Effector memory CD4-positive, alpha-beta T cell (primary cell): ENCODE results near the gene TSHZ3.

Source experiments
- DNase-seq, 3 donors: peaks; one replicate each; pipeline ENCODE4 v3.0.0-alpha.2; 2020
- H3K27ac ChIP-seq: 2 replicates; pipeline ENCODE4 v1.7.0; 2013; ENCODE audit warnings: mild to moderate bottlenecking, low read length, moderate library complexity; ENCODE audit not compliant: insufficient read depth, poor library complexity, severe bottlenecking
- H3K27me3 ChIP-seq: replicated peaks from 2 replicates; pipeline ENCODE4 v1.7.0; 2013; ENCODE audit warnings: mild to moderate bottlenecking, low read length; ENCODE audit not compliant: insufficient read depth, control insufficient read depth, poor library complexity, severe bottlenecking
- H3K36me3 ChIP-seq: 2 replicates; pipeline ENCODE4 v1.7.0; 2013; ENCODE audit warnings: mild to moderate bottlenecking, low read length, moderate library complexity; ENCODE audit not compliant: control insufficient read depth, insufficient read depth
- H3K4me1 ChIP-seq: 2 replicates; pipeline ENCODE4 v1.7.0; 2013; ENCODE audit warnings: low read length, mild to moderate bottlenecking; ENCODE audit not compliant: control insufficient read depth, insufficient read depth, poor library complexity, severe bottlenecking
- H3K4me3 ChIP-seq: 2 replicates; pipeline ENCODE4 v1.7.0; 2013; ENCODE audit warnings: low read length, low read depth, mild to moderate bottlenecking; ENCODE audit not compliant: insufficient read depth, poor library complexity, severe bottlenecking
- H3K9me3 ChIP-seq: 2 replicates; pipeline ENCODE4 v1.7.0; 2013; ENCODE audit warnings: mild to moderate bottlenecking, low read length, moderate library complexity; ENCODE audit not compliant: control insufficient read depth

TSHZ3 gene

DNA sequence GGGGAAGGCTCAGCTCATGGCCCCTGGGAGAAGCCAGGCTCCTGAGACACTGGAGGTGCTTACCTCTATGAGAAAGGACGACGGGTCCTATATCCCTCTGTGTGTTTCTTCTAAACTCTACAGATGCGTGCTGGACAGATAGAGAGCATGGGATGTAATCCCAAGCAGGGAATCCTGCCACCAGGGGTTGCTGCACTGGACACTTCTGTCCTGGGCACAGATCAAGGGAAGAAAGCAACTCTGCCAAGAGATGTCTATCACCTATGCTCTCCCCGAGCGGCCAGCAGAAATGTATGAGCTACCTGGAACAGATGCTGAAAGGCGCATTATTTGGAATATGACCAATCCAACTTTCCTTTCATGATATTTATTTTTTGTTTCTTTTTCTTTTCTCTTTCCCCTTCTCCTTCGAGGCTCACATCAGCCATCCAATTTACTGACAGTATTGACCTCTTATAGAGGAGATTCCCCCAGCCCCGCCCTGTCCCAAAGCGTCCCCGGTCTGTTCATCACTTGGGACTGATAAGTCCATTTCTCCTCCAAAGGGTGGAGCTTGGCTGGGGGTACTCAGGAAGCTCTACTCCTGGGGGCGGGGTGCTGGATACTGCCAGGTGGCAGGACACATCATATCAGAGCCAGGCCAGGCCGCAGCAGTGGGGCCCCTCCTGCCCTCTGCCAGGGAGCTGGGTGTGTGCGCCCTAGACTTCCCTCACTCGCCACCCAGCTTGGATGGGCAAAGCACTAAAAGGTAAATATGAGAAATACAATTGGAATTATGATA lies 34.2 kb downstream of the TSHZ3 start:
- Histone ChIP-seq H3K36me3 (no peaks in the 10 kb centered on the region), H3K27ac (no peak overlapping the region), H3K9me3 (no peaks in the 10 kb centered on the region), H3K4me1 (no peaks in the 10 kb centered on the region), H3K27me3 (no peaks in the 10 kb centered on the region), H3K4me3 (no peak overlapping the region)
- DNase-seq = no peak

DNA sequence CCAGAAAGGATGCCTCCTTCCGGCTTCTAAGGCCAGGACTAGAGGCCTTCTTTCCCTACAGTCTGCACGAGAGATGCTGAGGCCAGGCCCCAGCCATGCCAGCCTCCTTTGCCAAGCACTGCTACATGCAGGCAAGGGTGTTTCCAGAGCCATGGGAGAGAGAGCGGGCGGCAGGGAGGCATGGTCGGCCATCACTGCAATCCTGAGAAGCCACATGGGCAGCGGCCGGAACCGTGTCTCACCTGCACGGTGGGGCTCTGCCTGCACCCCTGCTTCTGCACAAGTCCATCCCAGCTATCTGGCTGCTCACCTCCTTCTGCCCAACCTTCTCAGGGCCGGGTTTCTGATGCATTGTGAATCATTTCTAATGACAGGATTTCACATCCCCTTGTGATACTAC lies 35.1 kb downstream of the TSHZ3 start:
- Histone ChIP-seq H3K27me3 (no peaks in the 10 kb centered on the region), H3K4me3 (no peak overlapping the region), H3K36me3 (no peaks in the 10 kb centered on the region), H3K9me3 (no peaks in the 10 kb centered on the region), H3K4me1 (no peaks in the 10 kb centered on the region), H3K27ac (no peak overlapping the region)
- no peak for DNase-seq

DNA sequence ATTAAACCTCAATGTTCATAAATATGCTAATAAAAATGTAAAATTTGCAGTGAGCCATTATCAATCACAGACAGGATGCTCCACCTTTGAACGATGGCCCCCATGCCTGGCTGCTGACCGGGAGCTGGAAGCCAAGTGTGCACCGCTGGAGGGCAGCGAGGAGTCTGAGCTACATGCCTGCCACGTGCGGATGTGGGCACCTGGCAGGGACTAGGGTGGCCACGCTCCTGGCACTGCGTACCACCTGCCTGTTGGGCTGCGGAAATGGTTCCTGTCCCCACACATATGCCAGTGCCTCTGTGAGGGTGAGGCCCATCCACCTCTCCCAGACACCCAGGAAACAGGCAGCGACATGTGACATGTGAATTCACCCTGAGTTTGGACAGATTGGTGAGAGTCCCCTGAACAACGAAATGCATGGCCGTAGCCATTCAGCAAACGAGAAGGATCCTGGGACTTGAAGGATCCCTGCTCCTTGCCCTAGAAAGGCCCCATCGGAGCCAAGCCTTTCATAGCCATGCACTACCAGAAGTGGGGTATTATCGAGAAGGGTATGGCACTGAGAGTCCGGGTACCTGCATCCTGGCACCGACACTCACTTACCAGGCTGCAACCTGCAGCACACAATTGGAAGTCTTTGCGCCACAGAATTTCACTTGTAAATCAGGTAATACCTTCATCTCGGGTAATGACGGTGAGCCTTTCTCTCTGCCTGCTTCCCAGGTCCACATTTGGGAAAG lies 35.8 kb downstream of the TSHZ3 start:
- Histone ChIP-seq H3K4me1 (no peaks in the 10 kb centered on the region), H3K36me3 (no peaks in the 10 kb centered on the region), H3K4me3 (no peak overlapping the region), H3K27me3 (no peaks in the 10 kb centered on the region), H3K27ac (no peak overlapping the region), H3K9me3 (no peaks in the 10 kb centered on the region)
- no peak for DNase-seq

DNA sequence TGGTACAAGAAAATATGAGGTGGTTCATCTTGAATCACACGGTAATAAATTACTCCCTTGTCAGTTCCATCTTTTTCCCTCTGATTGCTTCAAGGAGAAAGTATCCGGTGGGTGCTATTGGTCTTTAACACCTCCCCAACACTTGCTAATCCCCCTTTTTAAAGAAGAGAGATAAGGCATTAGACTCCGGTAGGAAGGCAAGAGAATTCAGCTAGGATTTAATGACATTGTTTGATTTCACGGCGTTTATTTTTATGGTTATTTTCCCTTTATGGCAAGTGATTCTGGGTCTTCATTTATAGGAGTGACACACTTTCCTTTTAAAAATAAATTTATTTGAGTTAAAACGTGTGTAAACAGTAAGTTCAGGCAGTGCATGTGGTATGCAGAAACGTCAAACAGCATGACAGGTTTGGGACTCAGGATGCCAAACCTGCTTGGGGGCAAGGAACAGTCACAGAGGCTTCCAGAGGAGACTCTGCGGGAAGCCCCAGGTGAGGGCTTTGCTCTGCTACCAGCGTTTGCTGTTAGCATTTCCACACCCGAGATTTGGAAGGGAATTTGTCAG lies 36.5 kb downstream of the TSHZ3 start:
- no peaks in the 10 kb centered on the region for H3K9me3 ChIP-seq
- DNase-seq = no peak

DNA sequence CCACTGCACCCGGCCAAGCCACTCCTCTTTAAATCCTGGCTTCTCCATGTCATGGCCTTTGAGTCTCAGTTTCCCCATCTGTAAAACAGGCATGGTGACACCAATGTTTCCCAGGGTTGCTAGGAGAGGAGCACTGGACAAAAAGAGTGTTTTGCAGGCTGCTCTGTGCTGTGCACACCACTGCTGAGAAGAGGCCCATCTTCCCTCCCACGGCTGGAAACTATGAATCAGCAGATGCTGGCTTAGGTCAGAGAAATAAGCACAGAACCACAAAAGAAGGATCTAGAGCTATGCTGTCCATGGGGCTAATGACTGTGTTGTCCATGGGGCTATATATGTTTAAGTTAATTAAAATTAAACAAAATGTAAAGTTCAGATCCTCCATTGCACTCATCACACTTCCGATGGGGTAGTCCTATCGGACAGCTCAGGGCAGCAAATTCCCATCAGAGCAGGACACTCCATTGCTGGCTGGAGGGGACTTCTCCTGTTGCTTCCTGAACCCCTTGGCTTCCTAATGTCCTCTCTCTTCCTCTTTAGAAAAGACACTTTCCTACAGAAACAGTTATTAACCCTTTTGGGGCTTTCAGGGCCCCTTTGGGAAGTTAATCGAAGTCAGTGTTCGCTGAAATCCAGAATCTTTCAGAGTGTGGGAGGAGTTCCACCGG lies 37.1 kb downstream of the TSHZ3 start:
- Histone ChIP-seq H3K9me3 (no peaks in the 10 kb centered on the region), H3K4me1 (no peaks in the 10 kb centered on the region), H3K27me3 (no peaks in the 10 kb centered on the region), H3K27ac (no peak overlapping the region), H3K36me3 (no peaks in the 10 kb centered on the region), H3K4me3 (no peak overlapping the region)
- no peak for DNase-seq

More for the DNA sequence above, 36.5 kb downstream of the TSHZ3 start:
- no peaks in the 10 kb centered on the region for H3K36me3 ChIP-seq
- no peaks in the 10 kb centered on the region for H3K27me3 ChIP-seq
- no peak overlapping the region for H3K27ac ChIP-seq
- no peak overlapping the region for H3K4me3 ChIP-seq
- no peaks in the 10 kb centered on the region for H3K4me1 ChIP-seq

DNA sequence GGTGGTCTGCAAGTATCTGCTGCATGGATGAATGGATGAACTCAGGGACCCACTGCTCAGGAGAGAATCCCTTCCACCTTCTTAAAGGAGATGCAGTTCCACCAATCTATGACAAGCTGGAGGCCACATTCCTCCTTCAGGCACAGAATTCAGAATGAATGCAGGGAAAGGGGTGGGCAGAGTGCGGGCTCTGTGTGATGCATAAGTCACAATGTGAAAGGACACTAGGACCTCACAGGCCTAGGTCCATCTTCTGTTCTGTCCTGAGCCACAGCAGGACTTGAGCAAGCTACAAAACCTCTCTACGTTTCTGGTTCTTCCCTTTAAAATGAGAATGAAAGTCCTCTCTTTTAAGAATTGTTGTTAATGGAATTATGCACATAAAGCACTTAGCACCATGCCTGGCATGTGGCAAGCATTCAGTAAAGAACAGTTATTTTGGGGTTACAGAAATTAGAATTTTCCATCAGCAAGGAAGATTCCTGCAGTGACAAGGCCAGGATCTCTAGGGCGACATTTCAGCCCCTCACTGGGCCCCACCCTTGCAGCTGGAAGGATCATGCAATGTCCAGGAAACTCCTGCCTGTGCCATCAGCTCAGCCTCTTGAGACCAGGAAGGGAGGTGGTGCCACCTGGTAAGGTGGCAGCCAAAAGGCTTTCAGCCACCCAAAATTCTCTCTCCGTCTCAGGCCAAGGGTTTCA lies 38.7 kb downstream of the TSHZ3 start:
- H3K27me3 ChIP-seq = no peaks in the 10 kb centered on the region
- H3K27ac ChIP-seq = no peak overlapping the region
- DNase-seq = no peak
- no peaks in the 10 kb centered on the region for H3K4me1 ChIP-seq
- no peaks in the 10 kb centered on the region for H3K36me3 ChIP-seq
- H3K9me3 ChIP-seq = no peaks in the 10 kb centered on the region
- H3K4me3 ChIP-seq = no peak overlapping the region

DNA sequence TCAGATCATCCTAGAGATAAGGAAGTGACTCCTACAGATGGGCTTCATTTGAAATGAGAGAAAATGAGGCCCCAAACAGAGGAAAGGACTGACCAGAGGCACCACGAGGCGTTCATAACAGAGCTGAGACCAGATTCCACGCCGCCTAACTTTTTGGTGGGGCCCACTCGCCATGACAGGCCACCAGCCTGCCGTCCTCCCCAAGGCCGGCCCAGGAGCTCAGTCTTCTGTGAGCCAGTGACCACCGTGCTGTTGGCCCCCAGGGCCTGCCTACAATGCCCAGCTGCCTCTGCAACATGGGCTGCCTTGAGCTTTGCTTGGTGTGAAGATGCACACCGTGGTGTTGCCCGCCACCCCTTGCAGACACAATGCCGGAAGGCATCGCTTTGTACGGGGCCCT lies 40.5 kb downstream of the TSHZ3 start:
- Histone ChIP-seq H3K27ac (no peak overlapping the region), H3K27me3 (no peaks in the 10 kb centered on the region), H3K4me3 (no peak overlapping the region), H3K36me3 (no peaks in the 10 kb centered on the region), H3K9me3 (no peaks in the 10 kb centered on the region), H3K4me1 (no peaks in the 10 kb centered on the region)
- DNase-seq = no peak

DNA sequence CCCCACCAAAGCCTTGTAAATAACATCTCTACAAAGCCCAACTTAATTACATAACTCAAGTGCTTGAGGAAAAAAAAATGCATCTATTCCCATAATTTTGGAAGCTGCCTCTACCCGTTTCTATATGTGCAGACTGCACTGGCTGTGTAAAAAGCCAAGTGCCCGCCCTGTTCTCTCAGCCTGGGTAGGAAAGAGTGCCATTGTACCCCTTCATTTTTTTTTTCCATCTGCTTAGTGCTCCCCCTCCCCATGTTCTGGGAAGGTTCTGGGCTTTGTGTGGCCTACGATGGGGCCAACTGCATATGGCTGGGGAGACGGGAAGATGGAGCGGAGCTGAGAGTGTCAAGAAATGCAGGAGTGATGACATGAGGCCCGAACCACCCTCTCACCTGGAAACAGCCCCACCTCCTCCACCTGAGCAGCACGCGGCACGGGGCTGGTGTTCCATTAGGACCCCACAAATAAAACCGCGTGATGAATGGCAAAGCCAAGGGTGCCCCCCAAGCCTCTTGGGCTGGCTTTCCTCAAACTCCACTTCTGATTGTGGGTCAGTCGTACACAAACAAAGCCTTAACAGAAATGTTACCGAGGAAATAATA lies 42.1 kb downstream of the TSHZ3 start:
- Histone ChIP-seq H3K36me3 (no peaks in the 10 kb centered on the region), H3K27ac (no peak overlapping the region), H3K27me3 (no peaks in the 10 kb centered on the region), H3K9me3 (no peaks in the 10 kb centered on the region), H3K4me3 (no peak overlapping the region), H3K4me1 (no peaks in the 10 kb centered on the region)
- no peak for DNase-seq

DNA sequence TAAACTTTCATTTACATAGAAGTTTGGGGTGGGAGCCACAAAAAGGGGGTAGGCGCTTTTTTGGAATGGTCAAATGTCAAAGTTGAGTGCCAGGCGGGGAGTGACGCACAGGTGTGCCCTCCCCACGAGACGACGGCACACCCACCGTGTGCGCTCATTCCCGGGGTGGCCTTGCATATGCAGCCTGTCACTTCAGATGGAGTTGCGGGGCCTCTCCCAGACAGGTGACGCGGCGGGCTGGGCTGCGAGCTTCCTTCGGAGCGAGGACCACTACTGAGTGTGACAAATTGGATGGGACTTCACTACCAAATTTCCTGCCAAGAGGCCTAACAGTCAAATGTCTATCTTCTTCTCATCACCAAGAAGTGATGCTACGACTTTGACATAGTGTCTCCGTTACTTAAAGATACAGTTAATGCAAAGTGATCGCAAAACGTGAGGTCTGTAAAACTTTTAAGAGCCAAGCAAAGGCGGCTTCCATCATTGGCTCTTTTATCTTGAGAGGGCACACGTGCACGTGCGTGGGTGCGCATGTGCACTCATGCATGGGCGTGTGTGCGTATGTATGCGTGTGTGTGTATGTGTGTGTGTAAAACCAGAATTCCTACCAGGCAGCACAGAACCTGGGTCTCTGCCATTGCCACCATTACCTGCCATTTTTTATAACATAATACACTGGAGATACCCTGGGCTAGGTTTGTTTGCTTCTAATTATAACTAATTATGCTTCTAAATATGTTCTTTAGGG lies 43.1 kb downstream of the TSHZ3 start:
- H3K27me3 ChIP-seq = no peaks in the 10 kb centered on the region
- DNase-seq = no peak
- H3K4me1 ChIP-seq = no peaks in the 10 kb centered on the region
- no peak overlapping the region for H3K27ac ChIP-seq
- no peak overlapping the region for H3K4me3 ChIP-seq
- H3K9me3 ChIP-seq = no peaks in the 10 kb centered on the region
- no peaks in the 10 kb centered on the region for H3K36me3 ChIP-seq
